A549 treated with Mapracorat at 1 μM for 4 hours (cell line): ENCODE results near the gene EIF1AD. TPM values are rescaled to one million over a fixed set of nuclear protein-coding genes. Genes with fewer than 3 reads are reported as not detected.

Experiments
- total RNA-seq: library from RNA; stranded (reverse); fragments of 200-300 nt; extraction: Qiagen RNA extraction; gene quantifications from 5 replicates; pipeline ENCODE4 v1.2.3, GENCODE V29; 2022

EIF1AD gene
- total RNA-seq = 38.1 to 40.8 TPM (median 39.6 TPM) in 5 replicates

GRCh38 chr11:66001942-66002647 is at the start of gene EIF1AD, which contains the start of gene BANF1:
Gene EIF1AD (minus strand): TSS chr11:66002157. CDS start chr11:66000389, 1,768 bp downstream.
Gene BANF1 (plus strand): TSS chr11:66002503. CDS start chr11:66003251, 748 bp downstream.

DNA sequence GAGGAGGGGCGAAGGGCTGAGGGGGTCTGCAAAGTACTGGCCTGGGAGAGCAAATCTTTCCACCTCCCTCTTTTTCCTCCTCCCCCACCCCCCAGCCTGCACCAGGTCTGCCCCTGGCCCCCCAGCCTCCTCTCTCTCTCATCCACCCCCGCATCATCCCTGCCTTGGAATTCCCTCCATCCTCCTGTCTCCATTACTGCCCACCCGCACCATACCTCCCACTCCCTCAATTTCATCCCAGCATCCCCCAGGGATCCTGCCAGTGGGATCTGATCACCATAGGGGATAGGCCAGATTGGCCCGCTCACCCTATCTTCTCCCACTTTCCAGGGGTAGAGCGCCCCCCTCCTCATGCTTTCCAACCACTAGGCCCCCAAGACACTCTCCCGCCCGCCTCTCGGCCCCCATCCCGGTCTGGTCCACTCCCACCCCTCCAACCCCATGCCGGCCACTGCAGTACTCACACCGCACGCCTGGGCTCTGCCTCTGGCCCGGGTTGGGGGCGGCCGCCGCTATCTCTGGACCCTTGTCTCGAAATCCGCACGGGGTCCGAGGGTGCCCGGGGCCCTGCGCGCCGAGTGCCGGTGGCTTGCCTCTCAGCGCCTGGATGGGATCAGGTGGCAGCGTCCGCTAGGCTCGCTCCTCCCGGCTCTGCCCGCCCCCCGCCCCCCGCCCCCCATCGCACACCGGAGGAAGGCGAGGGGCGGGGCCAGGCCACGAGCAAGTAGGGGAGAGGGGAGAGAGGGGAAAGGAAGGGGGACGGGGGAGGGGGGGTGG is 46.8 kb upstream of the EIF1AD start, which contains the start of gene GAL3ST3:
Gene GAL3ST3 (minus strand): TSS at position 615 of the 777 bp plus-strand sequence. CDS start 3,746 bp downstream, outside the sequence.

DNA sequence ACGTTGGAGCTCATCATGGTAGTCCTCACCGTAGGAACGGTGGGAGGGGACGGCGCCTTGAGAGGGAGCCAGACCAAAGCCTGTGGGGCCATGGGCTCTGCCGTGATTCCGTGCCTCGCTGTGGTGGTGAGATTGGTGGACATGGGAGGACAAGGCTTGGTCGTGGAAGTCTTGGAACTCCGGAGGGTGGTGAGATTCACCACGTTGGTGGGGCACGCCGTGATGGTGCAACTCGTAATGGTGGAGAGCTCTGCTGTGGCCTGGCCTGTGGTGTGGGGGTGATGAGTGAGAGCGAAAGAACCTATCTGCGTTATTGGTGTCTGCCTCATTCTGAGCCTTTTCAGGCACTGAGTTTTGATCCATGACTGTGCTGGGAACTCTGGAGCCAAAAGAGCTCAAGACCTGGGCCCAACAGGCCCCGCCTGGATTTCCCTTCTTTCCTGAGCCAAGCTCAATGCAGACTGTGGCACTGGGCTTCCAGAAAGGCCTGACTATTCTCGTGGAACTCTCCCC is 24.1 kb upstream of the EIF1AD start, which contains the start of gene CATSPER1:
Gene CATSPER1 (minus strand): TSS at position 463 of the 513 bp plus-strand sequence. CDS start 100 bp downstream, at position 363.

DNA sequence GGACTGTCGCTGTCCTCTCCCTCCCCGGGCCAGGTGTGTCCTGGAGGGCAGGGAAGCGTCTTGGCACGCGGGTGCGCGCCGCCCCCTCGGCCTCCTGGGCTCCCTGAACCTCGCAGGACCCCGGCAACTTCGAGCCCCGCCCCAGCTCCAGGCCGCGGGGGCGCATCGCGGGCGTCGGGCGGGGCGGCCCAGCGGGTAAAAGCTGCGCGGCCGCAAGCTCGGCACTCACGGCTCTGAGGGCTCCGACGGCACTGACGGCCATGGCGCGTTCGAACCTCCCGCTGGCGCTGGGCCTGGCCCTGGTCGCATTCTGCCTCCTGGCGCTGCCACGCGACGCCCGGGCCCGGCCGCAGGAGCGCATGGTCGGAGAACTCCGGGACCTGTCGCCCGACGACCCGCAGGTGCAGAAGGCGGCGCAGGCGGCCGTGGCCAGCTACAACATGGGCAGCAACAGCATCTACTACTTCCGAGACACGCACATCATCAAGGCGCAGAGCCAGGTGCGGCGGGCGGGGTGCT is 9.9 kb upstream of the EIF1AD start, which contains the start of gene CST6:
Gene CST6 (plus strand): TSS at position 224 of the 519 bp plus-strand sequence. CDS start 37 bp downstream, at position 261.

DNA sequence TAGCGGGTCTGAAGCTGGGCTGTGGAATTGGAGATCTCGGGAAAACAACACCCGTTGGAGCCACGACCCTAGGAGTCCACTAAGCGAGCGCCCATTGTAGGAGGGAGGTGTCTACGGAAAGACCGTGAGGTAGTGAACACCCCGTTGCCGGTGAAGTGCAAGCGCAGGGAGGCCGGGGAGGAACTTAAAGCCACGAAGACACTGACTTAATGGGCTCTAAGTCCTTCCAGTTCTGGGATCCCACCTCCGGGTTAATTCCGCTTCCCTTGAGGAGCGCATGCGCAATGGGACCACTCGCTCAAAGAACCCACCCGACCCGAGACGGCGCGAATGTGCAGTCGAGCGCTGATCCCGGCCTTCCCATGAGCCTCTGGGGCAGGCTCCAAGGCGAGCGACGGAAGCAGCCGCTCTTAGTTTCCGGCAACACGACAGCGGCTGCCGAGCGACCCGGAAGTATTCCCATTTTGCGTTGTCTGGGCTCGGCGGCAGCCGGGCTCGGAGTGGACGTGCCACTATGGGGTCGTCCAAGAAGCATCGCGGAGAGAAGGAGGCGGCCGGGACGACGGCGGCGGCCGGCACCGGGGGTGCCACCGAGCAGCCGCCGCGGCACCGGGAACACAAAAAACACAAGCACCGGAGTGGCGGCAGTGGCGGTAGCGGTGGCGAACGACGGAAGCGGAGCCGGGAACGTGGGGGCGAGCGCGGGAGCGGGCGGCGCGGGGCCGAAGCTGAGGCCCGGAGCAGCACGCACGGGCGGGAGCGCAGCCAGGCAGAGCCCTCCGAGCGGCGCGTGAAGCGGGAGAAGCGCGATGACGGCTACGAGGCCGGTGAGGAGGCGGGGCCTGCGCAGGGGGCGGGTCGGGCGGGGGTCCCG is 40.5 kb downstream of the EIF1AD start, which contains the start of gene SART1:
Gene SART1 (plus strand): TSS at position 468 of the 874 bp plus-strand sequence. CDS start 47 bp downstream, at position 515.

Other genes starting within 250 kb of the EIF1AD start
- gene AP5B1, start 221.2 kb downstream of the EIF1AD start, total RNA-seq = 7.6 to 12.1 TPM (median 12.1 TPM) in 5 replicates
- gene OVOL1, start 215.1 kb downstream of the EIF1AD start, total RNA-seq = 0.07 to 0.08 TPM in 2 of 5 replicates, not detected in the others
- gene SNX32, start 168.2 kb downstream of the EIF1AD start, total RNA-seq = 0.09 TPM in 1 of 5 replicates, not detected in the others
- gene CFL1, start 144.0 kb downstream of the EIF1AD start, total RNA-seq = 2,078 to 2,355 TPM (median 2,242 TPM) in 5 replicates
- gene MUS81, start 141.7 kb downstream of the EIF1AD start, total RNA-seq = 26.7 to 36.3 TPM (median 33.7 TPM) in 5 replicates
- gene EFEMP2, start 129.4 kb downstream of the EIF1AD start, total RNA-seq = 0.52 to 1.2 TPM (median 0.99 TPM) in 5 replicates
- gene CTSW, start 122.3 kb downstream of the EIF1AD start, total RNA-seq = 0.11 TPM in 1 of 5 replicates, not detected in the others
- 73.6 to 86.8 TPM (median 84.7 TPM) in 5 replicates for gene FIBP, start 113.7 kb downstream of the EIF1AD start, total RNA-seq
- 22.2 to 49.0 TPM (median 44.4 TPM) in 5 replicates for gene CCDC85B, start 111.5 kb downstream of the EIF1AD start, total RNA-seq
- 122 to 190 TPM (median 138 TPM) in 5 replicates for gene FOSL1, start 101.8 kb downstream of the EIF1AD start, total RNA-seq
- 32.8 to 52.7 TPM (median 45.5 TPM) in 5 replicates for gene C11orf68, start 83.1 kb downstream of the EIF1AD start, total RNA-seq
- 171 to 273 TPM (median 214 TPM) in 5 replicates for gene DRAP1, start 82.7 kb downstream of the EIF1AD start, total RNA-seq
- not detected in 5 replicates for gene TSGA10IP, start 56.7 kb downstream of the EIF1AD start, total RNA-seq
- gene SART1, start 40.4 kb downstream of the EIF1AD start, total RNA-seq = 46.4 to 64.2 TPM (median 56.3 TPM) in 5 replicates
- gene BANF1, start 346 bp upstream of the EIF1AD start, total RNA-seq = 377 to 509 TPM (median 484 TPM) in 5 replicates
- not detected in 5 replicates for gene CST6, start 9.9 kb upstream of the EIF1AD start, total RNA-seq
- 1.2 to 2.2 TPM (median 1.7 TPM) in 5 replicates for gene CATSPER1, start 24.3 kb upstream of the EIF1AD start, total RNA-seq
- gene GAL3ST3, start 47.0 kb upstream of the EIF1AD start, total RNA-seq = not detected in 5 replicates
- 169 to 179 TPM (median 172 TPM) in 5 replicates for gene SF3B2, start 50.2 kb upstream of the EIF1AD start, total RNA-seq
- 58.3 to 88.8 TPM (median 77.4 TPM) in 5 replicates for gene PACS1, start 68.1 kb upstream of the EIF1AD start, total RNA-seq